GM21825 (cell line): ENCODE data around the gene SEMA3C.
A peak's percentile ranks its signal among the peaks of the same experiment; 100 is the strongest.

Experiments used
- ATAC-seq: cut with Tn5 transposase; IDR thresholded peaks from one replicate; pipeline ENCODE4 v1.9.1; 2021; ENCODE audit warnings: mild to moderate bottlenecking, moderate library complexity; ENCODE audit not compliant: unreplicated experiment

The SEMA3C gene

GRCh38 chr7:80705130-80705781 lies 213.6 kb downstream of the SEMA3C start:
- no peak for ATAC-seq

GRCh38 chr7:80703272-80703671 lies 215.6 kb downstream of the SEMA3C start:
- ATAC-seq: no peak

- ATAC-seq: no peak
These were observed 219.1 kb downstream of the SEMA3C start for GRCh38 chr7:80699721-80700256.

GRCh38 chr7:80699045-80699638 lies 219.7 kb downstream of the SEMA3C start:
- peak; percentile 78 for ATAC-seq
